IPS DF 19.7 (cell line): ENCODE measurements around the gene SLC29A2.
"Not testable (repeated sequence)": the region's sequence is repeated elsewhere in the genome, so short reads cannot be mapped to it uniquely, and the experiment has no call there.

Experiments
- DNase-seq: peaks from one replicate; pipeline ENCODE4 v3.0.0-alpha.2; 2013; ENCODE audit warnings: low read depth, low spot score

SLC29A2 gene

GRCh38 chr11:66384316-66384715, 12.8 kb upstream of the SLC29A2 start:
- DNase-seq, result not testable (repeated sequence)

DNA sequence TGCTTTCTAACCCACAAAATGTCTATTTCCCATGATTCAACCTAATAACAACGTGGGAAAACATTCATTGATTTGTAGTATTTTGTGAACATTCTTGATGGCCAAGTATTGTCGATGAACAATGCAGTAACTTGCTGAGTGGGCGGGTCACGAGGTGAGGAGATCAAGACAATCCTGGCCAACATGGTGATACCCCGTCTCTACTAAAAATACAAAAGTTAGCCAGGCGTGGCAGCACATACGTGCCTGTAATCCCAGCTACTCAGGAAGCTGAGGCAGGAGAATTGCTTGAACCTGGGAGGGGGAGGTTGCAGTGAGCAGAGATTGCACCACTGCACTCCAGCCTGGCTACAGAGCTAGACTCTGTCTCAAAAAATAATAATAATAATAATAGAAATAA, 8.7 kb upstream of the SLC29A2 start:
- DNase-seq, result not testable (repeated sequence)

- not testable (repeated sequence) for DNase-seq
Measured at GRCh38 chr11:66373690-66374287, 2.2 kb upstream of the SLC29A2 start.

DNA sequence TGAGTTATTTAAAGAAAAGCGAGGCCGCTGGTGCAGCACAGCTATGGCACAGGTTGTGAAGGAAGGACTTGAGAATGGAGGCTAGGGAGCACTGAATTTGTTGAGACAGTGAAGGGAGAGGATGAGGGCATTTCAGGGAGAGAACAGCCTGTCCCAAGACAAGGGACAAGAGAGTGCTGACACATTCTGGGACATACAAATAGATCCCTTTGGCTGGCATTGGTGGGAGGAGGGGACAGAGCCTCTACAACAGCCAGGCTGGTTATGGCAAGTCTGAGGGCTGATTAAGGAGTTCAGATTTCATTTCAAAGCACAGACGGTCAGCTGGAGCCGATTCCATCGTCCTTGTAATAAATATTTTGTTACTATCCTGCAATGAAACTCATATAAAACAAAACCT, 1.7 kb upstream of the SLC29A2 start:
- no peak for DNase-seq

- DNase-seq, result no peak
Measured at GRCh38 chr11:66369073-66369894, 2.3 kb downstream of the SLC29A2 start.

DNA sequence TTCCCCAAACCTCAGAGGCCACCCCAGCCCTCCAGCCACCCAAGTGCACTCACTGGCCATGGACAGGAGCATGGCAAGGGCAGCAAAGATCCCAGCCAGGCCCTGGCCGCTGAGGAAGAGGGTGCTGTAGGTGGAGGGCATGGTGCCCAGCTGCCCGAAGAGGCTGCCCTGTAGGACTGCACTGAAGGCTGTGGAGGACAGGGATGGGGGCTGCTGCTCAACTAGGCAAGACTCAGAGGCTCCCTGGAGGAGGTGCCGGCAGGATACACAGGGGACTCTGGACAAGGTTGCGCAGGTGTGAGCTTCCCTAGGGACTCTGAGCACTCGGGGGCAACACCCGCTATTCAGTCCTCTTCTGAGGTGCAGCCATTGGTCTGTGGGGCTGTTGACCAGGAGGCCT, 3.1 kb downstream of the SLC29A2 start:
- DNase-seq, result no peak

GRCh38 chr11:66367561-66368312, 3.8 kb downstream of the SLC29A2 start:
- DNase-seq, result no peak

GRCh38 chr11:66366844-66367477, 4.6 kb downstream of the SLC29A2 start:
- DNase-seq, result no peak

GRCh38 chr11:66365711-66366619, 5.6 kb downstream of the SLC29A2 start:
- DNase-seq, result no peak

GRCh38 chr11:66365166-66365565, 6.4 kb downstream of the SLC29A2 start:
- DNase-seq, result no peak

DNA sequence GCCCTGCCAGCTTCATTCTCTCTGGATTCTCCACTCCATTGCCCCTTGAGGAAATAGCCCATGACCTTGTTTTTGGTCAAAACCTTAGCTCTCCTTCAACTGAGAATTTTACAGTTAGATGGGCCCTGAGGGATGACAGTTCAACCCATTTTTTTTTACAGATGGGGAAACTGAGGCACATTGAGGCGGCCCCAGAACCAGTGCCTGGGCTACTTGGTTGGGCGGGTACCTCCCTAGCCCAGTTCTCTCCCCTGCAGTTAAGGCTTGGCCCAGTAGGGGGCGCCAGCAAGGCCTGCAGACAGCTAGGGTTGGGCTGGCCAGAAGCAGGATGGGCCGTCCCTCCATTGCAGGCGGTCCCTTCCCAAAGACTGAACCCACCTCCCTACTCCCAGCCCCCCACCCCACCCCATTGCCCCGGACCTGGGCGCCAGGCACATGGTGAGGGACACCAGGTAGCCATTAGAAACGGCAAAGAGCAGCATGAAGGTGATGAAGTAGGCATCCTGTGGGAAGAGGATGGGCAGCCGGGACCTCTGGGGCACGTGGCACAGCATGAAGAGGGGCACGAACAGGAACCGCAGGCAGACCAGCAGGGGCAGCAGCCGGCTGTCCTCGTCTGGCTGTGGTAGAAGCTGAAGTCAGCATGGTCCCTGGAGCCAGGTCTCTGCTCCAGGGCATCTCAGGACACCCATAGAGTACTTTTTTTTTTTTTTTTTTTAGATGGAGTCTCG, 7.6 kb downstream of the SLC29A2 start:
- no peak for DNase-seq

DNA sequence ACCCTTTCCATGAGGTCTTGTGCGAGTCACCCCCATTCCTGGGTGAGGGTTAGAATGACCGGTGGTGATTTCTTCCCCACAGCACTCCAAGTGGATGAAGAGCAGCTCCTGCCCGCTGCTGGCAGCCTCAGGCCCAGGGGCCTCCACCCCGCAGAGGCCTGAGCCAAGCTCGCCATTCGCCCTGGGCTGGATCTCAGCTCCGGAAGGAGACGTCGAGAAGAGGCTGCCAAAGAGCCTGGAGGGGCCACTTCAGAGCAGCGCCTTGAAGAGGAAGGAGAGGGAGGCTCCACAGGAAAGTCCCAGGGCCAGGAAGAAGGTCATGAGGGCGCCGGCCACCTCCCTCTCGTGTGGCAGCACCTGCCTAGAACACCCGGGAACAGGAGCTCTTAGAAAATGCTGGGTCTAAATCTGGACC, 8.4 kb downstream of the SLC29A2 start:
- no peak for DNase-seq

DNA sequence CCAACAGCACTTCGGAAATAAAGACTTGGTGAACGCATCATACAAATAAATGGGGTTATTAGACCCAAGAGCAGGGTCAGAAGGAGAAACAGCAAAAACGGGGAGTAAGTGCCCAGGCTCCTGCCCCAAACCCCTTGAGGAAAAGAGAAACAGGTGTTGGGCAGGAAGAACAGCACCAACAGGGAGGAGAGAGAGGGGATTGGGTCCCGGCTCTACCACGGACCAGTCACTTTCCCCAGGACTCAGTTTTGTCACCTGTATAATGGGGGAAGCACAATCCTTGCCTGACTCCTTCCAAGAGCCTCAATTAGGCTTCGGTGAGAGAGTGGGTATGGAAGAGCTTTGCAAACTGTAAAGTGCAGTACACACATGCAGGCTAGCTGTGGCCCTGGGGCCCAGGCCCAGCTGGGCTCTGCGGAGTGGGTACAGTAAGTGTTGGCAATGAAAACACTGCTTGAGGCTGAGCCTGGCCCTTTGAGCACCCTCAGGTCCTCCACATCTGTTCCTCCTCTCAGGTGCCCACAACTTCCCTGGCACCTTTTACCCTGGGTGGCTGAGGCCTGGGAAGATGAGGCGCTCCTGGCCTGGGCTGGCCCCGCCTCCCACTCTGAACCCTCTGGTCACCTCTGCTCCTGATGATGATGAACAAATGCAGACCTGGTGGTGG, 8.9 kb downstream of the SLC29A2 start:
- no peak for DNase-seq

- no peak for DNase-seq
Measured at GRCh38 chr11:66361502-66361941, 10.0 kb downstream of the SLC29A2 start.

DNA sequence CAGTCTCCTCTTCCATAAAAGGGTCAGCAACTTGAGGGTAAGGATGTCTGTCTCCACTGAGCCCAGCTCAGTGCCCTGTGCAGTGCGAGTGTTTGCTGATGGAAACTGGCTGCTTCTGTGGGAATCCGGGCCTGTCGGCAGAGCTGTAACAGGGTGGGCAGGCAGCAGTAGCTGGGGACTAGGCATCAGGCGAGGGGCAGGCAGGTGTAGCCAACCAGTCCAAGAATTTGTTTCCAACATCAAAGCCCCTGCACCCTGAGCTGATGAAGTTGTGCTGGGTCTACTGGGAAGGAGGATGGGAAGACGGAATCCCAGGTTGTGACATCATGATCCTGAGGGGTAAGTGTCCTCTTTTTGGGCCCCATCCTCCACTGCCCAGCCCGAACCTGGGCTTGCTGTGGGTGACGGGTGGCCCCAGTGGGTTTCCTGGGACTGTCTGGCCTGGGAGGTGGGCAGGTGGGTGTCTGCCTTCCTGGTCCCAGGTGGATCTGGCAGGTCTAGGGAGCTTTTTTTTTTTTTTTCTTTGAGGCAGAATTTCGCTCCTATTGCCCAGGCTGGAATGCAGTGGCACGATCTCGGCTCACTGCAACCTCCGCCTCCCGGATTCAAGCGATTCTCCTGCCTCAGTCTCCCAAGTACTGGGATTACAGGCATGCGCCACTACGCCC, 11.0 kb downstream of the SLC29A2 start:
- DNase-seq, result no peak

- DNase-seq, result no peak
Measured at GRCh38 chr11:66359662-66360087, 11.9 kb downstream of the SLC29A2 start.

DNA sequence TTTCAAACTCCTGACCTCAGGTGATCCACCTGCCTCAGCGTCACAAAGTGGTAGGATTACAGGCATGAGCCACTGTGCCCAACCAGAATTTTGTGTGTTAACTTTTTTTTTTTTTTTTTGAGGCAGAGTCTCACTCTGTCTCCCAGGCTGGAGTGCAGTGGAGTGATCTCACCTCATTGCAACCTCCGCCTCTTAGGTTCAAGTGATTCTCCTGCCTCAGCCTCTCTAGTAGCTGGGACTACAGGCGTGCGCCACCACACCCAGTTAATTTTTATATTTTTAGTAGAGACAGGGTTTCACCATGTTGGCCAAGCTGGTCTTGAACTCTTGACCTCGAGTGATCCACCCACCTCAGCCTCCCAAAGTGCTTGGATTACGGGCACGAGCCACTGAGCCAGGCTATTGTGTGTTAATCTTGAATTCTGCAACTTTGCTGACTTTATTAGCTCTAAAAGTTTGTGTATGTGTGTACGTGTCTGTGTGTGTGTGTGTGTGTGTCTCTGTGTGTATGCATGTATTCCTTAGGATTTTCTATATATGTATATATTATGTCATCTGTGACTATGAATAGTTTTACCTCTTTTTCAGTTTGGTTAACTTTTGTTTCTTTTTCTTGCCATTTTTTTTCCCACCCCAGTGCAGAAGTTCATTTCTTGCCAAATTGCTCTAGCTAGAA, 20.9 kb downstream of the SLC29A2 start:
- not testable (repeated sequence) for DNase-seq

DNA sequence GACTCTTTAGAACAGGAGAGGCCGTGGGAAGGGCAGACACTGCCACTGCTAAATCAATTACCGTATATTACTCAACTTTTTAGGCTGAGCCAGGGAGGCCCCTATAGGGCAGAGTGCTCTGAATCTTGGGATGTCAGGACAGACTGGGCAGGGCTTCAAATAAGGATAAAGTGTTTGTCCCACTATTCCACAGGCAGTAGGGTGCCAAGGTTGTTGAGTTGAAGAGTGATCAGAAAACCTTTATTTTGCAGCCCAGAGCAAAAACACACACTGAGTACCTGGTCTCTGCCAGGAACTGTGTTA, 22.5 kb downstream of the SLC29A2 start:
- DNase-seq, result no peak
